Measurements from ENCODE around the gene BARHL1. TPM values are rescaled to one million over a fixed set of nuclear protein-coding genes. Genes with fewer than 3 reads are reported as not detected.

Gene BARHL1
- polyA plus RNA-seq, 1 donor (not counting 4 experiments of a cell fraction or from before 2014, with no cell fraction given) = not detected

DNA sequence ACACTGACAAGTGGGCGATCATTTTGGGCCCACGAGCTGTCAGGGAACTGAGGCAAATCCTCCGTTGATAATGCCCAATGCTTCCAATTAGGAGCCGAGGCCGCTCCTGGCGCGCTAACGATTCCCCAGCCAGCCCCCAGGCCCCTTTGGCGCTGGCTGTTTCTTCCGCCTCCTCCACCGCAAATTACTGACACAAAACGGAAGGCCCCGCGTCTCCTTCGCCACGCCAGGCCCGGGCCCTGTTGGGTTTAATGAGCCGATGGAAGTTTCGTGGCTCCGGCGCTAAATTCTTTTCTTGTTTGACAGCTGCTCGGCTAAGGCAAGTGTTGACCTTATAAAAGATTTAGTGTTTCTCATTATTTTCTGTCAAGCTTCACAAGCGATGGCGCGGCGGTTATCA lies 25.7 kb upstream of the BARHL1 start:
- no peak for TF ChIP-seq EZH2 (IDR thresholded peaks at IDR 0.05; ENCODE audit: low read length)
- TF ChIP-seq, protein P1, sequence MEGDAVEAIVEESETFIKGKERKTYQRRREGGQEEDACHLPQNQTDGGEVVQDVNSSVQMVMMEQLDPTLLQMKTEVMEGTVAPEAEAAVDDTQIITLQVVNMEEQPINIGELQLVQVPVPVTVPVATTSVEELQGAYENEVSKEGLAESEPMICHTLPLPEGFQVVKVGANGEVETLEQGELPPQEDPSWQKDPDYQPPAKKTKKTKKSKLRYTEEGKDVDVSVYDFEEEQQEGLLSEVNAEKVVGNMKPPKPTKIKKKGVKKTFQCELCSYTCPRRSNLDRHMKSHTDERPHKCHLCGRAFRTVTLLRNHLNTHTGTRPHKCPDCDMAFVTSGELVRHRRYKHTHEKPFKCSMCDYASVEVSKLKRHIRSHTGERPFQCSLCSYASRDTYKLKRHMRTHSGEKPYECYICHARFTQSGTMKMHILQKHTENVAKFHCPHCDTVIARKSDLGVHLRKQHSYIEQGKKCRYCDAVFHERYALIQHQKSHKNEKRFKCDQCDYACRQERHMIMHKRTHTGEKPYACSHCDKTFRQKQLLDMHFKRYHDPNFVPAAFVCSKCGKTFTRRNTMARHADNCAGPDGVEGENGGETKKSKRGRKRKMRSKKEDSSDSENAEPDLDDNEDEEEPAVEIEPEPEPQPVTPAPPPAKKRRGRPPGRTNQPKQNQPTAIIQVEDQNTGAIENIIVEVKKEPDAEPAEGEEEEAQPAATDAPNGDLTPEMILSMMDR (optimal IDR thresholded peaks at IDR 0.05 in 1 of 3, IDR thresholded peaks at IDR 0.05 in 1 of 3, conservative IDR thresholded peaks at IDR 0.05 in 1 of 3; ENCODE audit: extremely low read depth in 1 of 3, insufficient read depth in 2 of 3, low read length in 3 of 3) = no peak
- DNase-seq (ENCODE audit: low read depth, low spot score) = no peak

DNA sequence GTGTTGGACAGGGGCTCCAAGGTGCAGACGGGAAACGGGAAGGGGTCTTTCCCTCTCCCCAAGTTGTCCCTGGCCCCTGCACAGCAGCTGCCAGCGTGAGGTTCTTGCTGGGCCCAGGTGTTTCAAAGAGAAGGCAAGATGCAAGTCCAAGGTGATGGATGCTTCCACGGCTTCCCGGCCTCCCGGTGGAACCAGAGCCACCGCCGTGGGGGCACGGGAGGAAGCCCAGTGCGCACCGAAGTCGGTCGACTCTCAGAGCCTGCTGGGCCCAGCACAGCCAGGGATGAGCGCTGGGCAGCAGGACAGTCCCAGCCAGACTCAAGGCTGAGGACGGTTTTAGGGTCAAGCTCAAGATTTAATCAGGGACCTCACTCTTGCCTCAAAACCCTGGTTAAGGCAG lies 25.2 kb upstream of the BARHL1 start:
- TF ChIP-seq, protein P1 (optimal IDR thresholded peaks at IDR 0.05 in 1 of 3, IDR thresholded peaks at IDR 0.05 in 1 of 3, conservative IDR thresholded peaks at IDR 0.05 in 1 of 3; ENCODE audit: extremely low read depth in 1 of 3, insufficient read depth in 2 of 3, low read length in 3 of 3) = no peak
- no peak for TF ChIP-seq EZH2 (IDR thresholded peaks at IDR 0.05; ENCODE audit: low read length)
- DNase-seq (ENCODE audit: low read depth, low spot score) = no peak

More for the DNA sequence above, 25.7 kb upstream of the BARHL1 start:
- no peak overlapping the region for H3K4me2 ChIP-seq (ENCODE audit: control insufficient read depth, extremely low read depth, insufficient read depth, low read depth, low read length)
- no peaks in the 10 kb centered on the region for H3K9me1 ChIP-seq (ENCODE audit: control insufficient read depth, extremely low read depth, insufficient read depth, low read length)
- H3K9ac ChIP-seq (ENCODE audit: control insufficient read depth, extremely low read depth, insufficient read depth, low read length) = no peak overlapping the region
- H3K36me3 ChIP-seq (ENCODE audit: control insufficient read depth in 2 of 2, extremely low read depth in 1 of 2, insufficient read depth in 2 of 2, low read length in 2 of 2) = no peaks in the 10 kb centered on the region
- FAIRE-seq = no peak
- no peaks in the 10 kb centered on the region for H3K4me1 ChIP-seq (ENCODE audit: control insufficient read depth, extremely low read depth, insufficient read depth, low read length)
- peaks cover 47% of the 10 kb centered on the region for H3K27me3 ChIP-seq (ENCODE audit: control insufficient read depth, extremely low read depth, insufficient read depth, low read length)
- H3K79me2 ChIP-seq (ENCODE audit: control insufficient read depth, insufficient read depth, low read length) = no peaks in the 10 kb centered on the region
- H3K4me3 ChIP-seq (ENCODE audit: control insufficient read depth in 2 of 3, extremely low read depth in 1 of 3, insufficient read depth in 2 of 3, low read depth in 1 of 3, low read length in 3 of 3) = no peak overlapping the region
- no peak overlapping the region for H2AFZ ChIP-seq (ENCODE audit: control insufficient read depth, low read length)
- H4K20me1 ChIP-seq (ENCODE audit: control insufficient read depth, extremely low read depth, insufficient read depth, low read length) = no peaks in the 10 kb centered on the region
- H3K9me3 ChIP-seq (ENCODE audit: control insufficient read depth, low read depth, low read length) = no peaks in the 10 kb centered on the region
- H3K27ac ChIP-seq (ENCODE audit: control insufficient read depth, insufficient read depth, low read length) = no peak overlapping the region
- dilution Hi-C loops (cut with MboI; ENCODE audit: extremely low pct_ligation_motif_present, low sequenced_read_pairs) = no loop called here

More for the DNA sequence above, 25.2 kb upstream of the BARHL1 start:
- Histone ChIP-seq H3K4me1 (ENCODE audit: control insufficient read depth, extremely low read depth, insufficient read depth, low read length) (no peaks in the 10 kb centered on the region), H3K27me3 (ENCODE audit: control insufficient read depth, extremely low read depth, insufficient read depth, low read length) (peaks cover 52% of the 10 kb centered on the region), H3K4me2 (ENCODE audit: control insufficient read depth, extremely low read depth, insufficient read depth, low read depth, low read length) (no peak overlapping the region), H3K79me2 (ENCODE audit: control insufficient read depth, insufficient read depth, low read length) (no peaks in the 10 kb centered on the region), H3K9ac (ENCODE audit: control insufficient read depth, extremely low read depth, insufficient read depth, low read length) (no peak overlapping the region), H3K9me1 (ENCODE audit: control insufficient read depth, extremely low read depth, insufficient read depth, low read length) (no peaks in the 10 kb centered on the region), H3K9me3 (ENCODE audit: control insufficient read depth, low read depth, low read length) (no peaks in the 10 kb centered on the region), H2AFZ (ENCODE audit: control insufficient read depth, low read length) (no peak overlapping the region), H3K4me3 (ENCODE audit: control insufficient read depth in 2 of 3, extremely low read depth in 1 of 3, insufficient read depth in 2 of 3, low read depth in 1 of 3, low read length in 3 of 3) (no peak overlapping the region), H3K36me3 (ENCODE audit: control insufficient read depth in 2 of 2, extremely low read depth in 1 of 2, insufficient read depth in 2 of 2, low read length in 2 of 2) (no peaks in the 10 kb centered on the region), H3K27ac (ENCODE audit: control insufficient read depth, insufficient read depth, low read length) (no peak overlapping the region), H4K20me1 (ENCODE audit: control insufficient read depth, extremely low read depth, insufficient read depth, low read length) (no peaks in the 10 kb centered on the region)
- no peak for FAIRE-seq
- dilution Hi-C loops (cut with MboI; ENCODE audit: extremely low pct_ligation_motif_present, low sequenced_read_pairs) = no loop called here
